Keratinocyte (primary cell): ENCODE results near the gene PAMR1. TPM values are rescaled to one million over a fixed set of nuclear protein-coding genes. Genes with fewer than 3 reads are reported as not detected.

Experiments
- DNase-seq: peaks from one replicate; pipeline ENCODE4 v3.0.0-alpha.2; 2011; ENCODE audit warnings: low read depth, missing footprints, low spot score
- FAIRE-seq: peaks from 2 replicates; lab custom pipeline; 2011; peaks lifted over from hg19 to GRCh38; lab: Jason Lieb, UNC
- H2AFZ ChIP-seq: 2 replicates; pipeline ENCODE4 v1.6.0; 2012; ENCODE audit warnings: low read length, control low read depth, inconsistent platforms; ENCODE audit not compliant: control insufficient read depth
- H3K27ac ChIP-seq: 2 replicates; pipeline ENCODE4 v1.5.1; 2011; ENCODE audit warnings: low read length; ENCODE audit not compliant: control insufficient read depth, insufficient read depth
- H3K27me3 ChIP-seq: 3 replicates; pipeline ENCODE4 v1.6.0; 2011; ENCODE audit warnings: low read length; ENCODE audit not compliant: control insufficient read depth, insufficient read depth; ENCODE audit errors: extremely low read depth
- H3K36me3 ChIP-seq, 2 experiments: 2 replicates in 1 of 2; 3 replicates in 1 of 2; pipeline ENCODE4 v1.5.1; 2011; ENCODE audit warnings: low read length in 2 of 2, mild to moderate bottlenecking in 1 of 2; ENCODE audit not compliant: control insufficient read depth in 2 of 2, insufficient read depth in 2 of 2; ENCODE audit errors: extremely low read depth in 1 of 2
- H3K4me1 ChIP-seq: 3 replicates; pipeline ENCODE4 v1.5.1; 2011; ENCODE audit warnings: low read length; ENCODE audit not compliant: control insufficient read depth, insufficient read depth; ENCODE audit errors: extremely low read depth
- H3K4me2 ChIP-seq: 3 replicates; pipeline ENCODE4 v1.6.0; 2011; ENCODE audit warnings: low read depth, low read length; ENCODE audit not compliant: control insufficient read depth, insufficient read depth; ENCODE audit errors: extremely low read depth
- H3K4me3 ChIP-seq, 3 experiments: fragments of 200-600 bp in 1 of 3; sonication (generic) in 1 of 3; 2 replicates in 2 of 3; 3 replicates in 1 of 3; pipeline ENCODE4 v1.5.1; 2011 to 2016; ENCODE audit warnings: low read length in 3 of 3, mild to moderate bottlenecking in 3 of 3, control low read depth in 2 of 3, inconsistent platforms in 1 of 3, low read depth in 1 of 3, mixed read lengths in 1 of 3, mixed run types in 1 of 3, moderate library complexity in 1 of 3; ENCODE audit not compliant: control insufficient read depth in 2 of 3, insufficient read depth in 2 of 3; ENCODE audit errors: extremely low read depth in 1 of 3
- H3K79me2 ChIP-seq: 2 replicates; pipeline ENCODE4 v1.6.0; 2012; ENCODE audit warnings: low read length; ENCODE audit not compliant: control insufficient read depth, insufficient read depth
- H3K9ac ChIP-seq: 3 replicates; pipeline ENCODE4 v1.6.0; 2011; ENCODE audit warnings: low read length; ENCODE audit not compliant: control insufficient read depth, insufficient read depth; ENCODE audit errors: extremely low read depth
- H3K9me1 ChIP-seq: 3 replicates; pipeline ENCODE4 v1.6.0; 2011; ENCODE audit warnings: low read length; ENCODE audit not compliant: control insufficient read depth, insufficient read depth; ENCODE audit errors: extremely low read depth
- H3K9me3 ChIP-seq: 2 replicates; pipeline ENCODE4 v1.5.1; 2012; ENCODE audit warnings: low read depth, low read length; ENCODE audit not compliant: control insufficient read depth
- H4K20me1 ChIP-seq: 3 replicates; pipeline ENCODE4 v1.6.0; 2011; ENCODE audit warnings: low read length; ENCODE audit not compliant: control insufficient read depth, insufficient read depth; ENCODE audit errors: extremely low read depth
- CTCF ChIP-seq, 3 experiments: IDR thresholded peaks in 1 of 3; conservative IDR thresholded peaks in 1 of 3; optimal IDR thresholded peaks in 1 of 3; 2 replicates in 2 of 3; 3 replicates in 1 of 3; pipeline versions ENCODE3 to v1.5.1; 2011; ENCODE audit warnings: low read length in 3 of 3, mild to moderate bottlenecking in 3 of 3, moderate library complexity in 2 of 3, control low read depth in 1 of 3, inconsistent platforms in 1 of 3; ENCODE audit not compliant: insufficient read depth in 2 of 3; ENCODE audit errors: extremely low read depth in 1 of 3
- EZH2 ChIP-seq: IDR thresholded peaks from one replicate; pipeline ENCODE4 v1.6.1; 2012; ENCODE audit warnings: inconsistent platforms, mild to moderate bottlenecking, low read length, moderate library complexity
- dilution Hi-C: fragments of 300-500 bp; cut with MboI; formaldehyde crosslinking; loops from one replicate; pipeline ENCODE4 v1.7.0; 2020; ENCODE audit warnings: low sequenced_read_pairs; ENCODE audit not compliant: extremely low pct_ligation_motif_present
- polyA plus RNA-seq, 5 experiments: library from polyadenylated mRNA; depleted of rRNA in 3 of 5; stranded (reverse) in 3 of 5; stranded (forward) in 1 of 5; unstranded in 1 of 5; fragments of >200 nt; gene quantifications; 1 replicate in 1 of 5; 2 replicates in 3 of 5; 3 replicates in 1 of 5; pipeline versions ENCODE4 v1.2.1 to v1.2.3, GENCODE V29; 2011 to 2012; ENCODE audit warnings: missing spikeins in 2 of 5, low read depth in 1 of 5, low replicate concordance in 1 of 5

Gene PAMR1
- polyA plus RNA-seq, 1 donor (not counting 4 experiments of a cell fraction or from before 2014, with no cell fraction given): 4.1 TPM

DNA sequence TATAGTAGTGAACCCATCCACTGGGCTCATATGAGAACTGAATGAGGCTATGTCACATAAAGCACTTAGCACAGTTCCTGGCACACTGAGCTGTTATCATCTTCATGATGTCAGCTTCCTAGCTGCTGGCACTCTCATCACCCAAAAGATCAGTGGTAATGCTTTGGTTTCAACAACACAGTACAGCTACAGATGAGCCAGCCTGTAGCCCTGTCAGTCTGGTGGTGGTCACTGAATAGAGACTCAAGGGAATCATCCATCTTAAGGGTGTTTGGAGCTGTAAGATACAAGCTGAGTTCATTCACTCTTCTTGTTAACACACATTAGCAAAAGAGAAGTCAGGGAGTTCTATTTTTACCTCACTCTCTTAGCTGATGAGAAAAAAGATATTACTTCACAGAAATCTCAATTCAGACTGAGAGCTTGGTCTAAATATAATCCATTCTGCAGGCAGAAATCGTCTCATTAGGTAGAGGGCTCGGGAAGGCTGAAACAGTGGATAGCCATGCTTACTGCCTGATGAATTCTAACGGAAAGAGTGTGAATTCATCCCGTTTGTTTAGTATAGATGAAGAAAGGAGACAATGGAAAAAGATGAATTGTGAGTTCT lies 99.7 kb downstream of the PAMR1 start:
- H3K9ac ChIP-seq: no peak overlapping the region
- no peaks in the 10 kb centered on the region for H4K20me1 ChIP-seq
- H3K79me2 ChIP-seq: no peaks in the 10 kb centered on the region
- no peak overlapping the region for H3K4me3 ChIP-seq
- no peak for TF ChIP-seq EZH2
- TF ChIP-seq CTCF (optimal IDR thresholded peaks at IDR 0.05 in 1 of 3, IDR thresholded peaks at IDR 0.05 in 1 of 3, conservative IDR thresholded peaks at IDR 0.05 in 1 of 3; ENCODE audit: extremely low read depth in 1 of 3, insufficient read depth in 2 of 3, low read length in 3 of 3): no peak
- FAIRE-seq (no peak), DNase-seq (no peak)
- dilution Hi-C loops: no loop called here
- H3K4me2 ChIP-seq: no peak overlapping the region
- H3K27ac ChIP-seq: no peak overlapping the region
- H3K9me3 ChIP-seq: no peaks in the 10 kb centered on the region
- H3K9me1 ChIP-seq: no peaks in the 10 kb centered on the region
- H2AFZ ChIP-seq: no peak overlapping the region
- H3K36me3 ChIP-seq: no peaks in the 10 kb centered on the region
- no peaks in the 10 kb centered on the region for H3K4me1 ChIP-seq
- H3K27me3 ChIP-seq: peaks cover 26% of the 10 kb centered on the region

DNA sequence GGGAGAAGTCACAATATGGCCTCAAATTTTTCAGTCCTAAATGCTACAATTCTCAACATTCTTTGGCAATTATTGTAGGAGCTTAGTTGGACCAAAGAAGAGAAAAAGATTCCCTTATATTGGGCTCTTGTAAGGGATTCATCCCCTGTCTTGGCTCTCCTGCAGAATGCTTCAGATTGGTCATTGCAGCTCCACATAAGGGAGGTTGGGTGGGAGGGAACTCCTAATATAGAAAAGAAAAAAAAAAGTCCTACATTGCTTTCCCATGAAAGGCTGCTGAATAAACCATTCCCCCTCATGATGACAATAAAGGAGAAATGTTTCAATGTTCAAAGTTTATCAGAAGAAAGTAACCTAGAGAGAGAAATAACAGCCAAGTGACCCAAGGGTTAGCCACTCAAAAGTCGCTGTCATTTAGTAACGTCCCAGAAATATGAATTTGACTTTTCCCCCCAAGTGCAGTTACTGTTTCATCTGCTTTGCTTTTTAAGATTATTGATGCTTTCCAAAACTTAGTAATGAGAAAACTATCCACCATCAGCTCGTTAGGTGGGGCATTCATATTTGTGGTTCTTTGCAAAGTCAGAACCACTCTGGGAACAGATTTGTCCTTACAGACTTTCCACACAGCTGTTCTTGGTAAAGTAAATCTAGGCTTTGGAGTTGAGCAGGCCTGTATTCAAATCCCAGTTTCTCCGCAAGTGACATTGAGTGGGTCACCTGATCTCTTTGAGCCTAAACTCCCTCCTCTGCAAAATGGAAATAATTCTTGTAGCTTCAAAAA lies 101.1 kb downstream of the PAMR1 start:
- dilution Hi-C loops: no loop called here
- DNase-seq (no peak), FAIRE-seq (no peak)
- peaks cover 37% of the 10 kb centered on the region for H3K27me3 ChIP-seq
- no peaks in the 10 kb centered on the region for H4K20me1 ChIP-seq
- H3K4me1 ChIP-seq: no peaks in the 10 kb centered on the region
- no peaks in the 10 kb centered on the region for H3K9me3 ChIP-seq
- H3K9me1 ChIP-seq: no peaks in the 10 kb centered on the region
- H3K27ac ChIP-seq: no peak overlapping the region
- no peaks in the 10 kb centered on the region for H3K36me3 ChIP-seq
- H2AFZ ChIP-seq: no peak overlapping the region
- H3K4me2 ChIP-seq: no peak overlapping the region
- H3K4me3 ChIP-seq: no peak overlapping the region
- H3K79me2 ChIP-seq: no peaks in the 10 kb centered on the region
- H3K9ac ChIP-seq: no peak overlapping the region
- TF ChIP-seq EZH2 (no peak), CTCF (optimal IDR thresholded peaks at IDR 0.05 in 1 of 3, IDR thresholded peaks at IDR 0.05 in 1 of 3, conservative IDR thresholded peaks at IDR 0.05 in 1 of 3; ENCODE audit: extremely low read depth in 1 of 3, insufficient read depth in 2 of 3, low read length in 3 of 3) (no peak)
